Naive thymus-derived CD4-positive, alpha-beta T cell (primary cell): Measurements from ENCODE around the gene NTM. TPM values are rescaled to one million over a fixed set of nuclear protein-coding genes. Genes with fewer than 3 reads are reported as not detected.
A peak's percentile ranks its signal among the peaks of the same experiment; 100 is the strongest.

Experiments
- ATAC-seq: fragments of 150-1000 bp; cut with Tn5 transposase; 2 replicates; pipeline ENCODE4 v1.10.0; 2021; ENCODE audit warnings: mild to moderate bottlenecking, moderate library complexity
- CTCF ChIA-PET: fragments of 350-600 bp; sonication (Branson Sonifier 250); formaldehyde crosslinking; loops from one replicate; lab custom pipeline; 2021; ENCODE audit warnings: antibody characterized with exemption; lab: Charles Lee
- POLR2A ChIA-PET: fragments of 350-600 bp; sonication (Branson Sonifier 250); formaldehyde crosslinking; loops from one replicate; lab custom pipeline; 2021; ENCODE audit warnings: antibody characterized with exemption, inconsistent platforms; lab: Charles Lee
- DNase-seq, 9 donors: peaks; one replicate each; pipeline versions ENCODE4 v3.0.0 to v3.0.0-alpha.2; 2020 to 2022; ENCODE audit warnings: mixed read lengths in 1 of 9
- H3K27ac ChIP-seq: one replicate; pipeline ENCODE4 v1.7.0; 2013; ENCODE audit warnings: mild to moderate bottlenecking, low read depth, low read length, moderate library complexity
- H3K27me3 ChIP-seq, 2 donors: one replicate each; pipeline ENCODE4 v1.7.0; 2013; ENCODE audit warnings: low read length in 2 of 2, mild to moderate bottlenecking in 2 of 2, moderate library complexity in 2 of 2; ENCODE audit not compliant: control insufficient read depth in 2 of 2, insufficient read depth in 2 of 2
- H3K36me3 ChIP-seq, 3 experiments: 1 replicate in 2 of 3; 2 replicates in 1 of 3; pipeline ENCODE4 v1.7.0; 2013; ENCODE audit warnings: low read length in 3 of 3, mild to moderate bottlenecking in 3 of 3, moderate library complexity in 1 of 3; ENCODE audit not compliant: insufficient read depth in 3 of 3, control insufficient read depth in 2 of 3
- H3K4me1 ChIP-seq, 2 donors: one replicate each; pipeline ENCODE4 v1.7.0; 2013; ENCODE audit warnings: low read length in 2 of 2, mild to moderate bottlenecking in 2 of 2, moderate library complexity in 1 of 2; ENCODE audit not compliant: control insufficient read depth in 2 of 2, insufficient read depth in 2 of 2
- H3K4me3 ChIP-seq: 2 replicates; pipeline ENCODE4 v1.7.0; 2013; ENCODE audit warnings: mild to moderate bottlenecking, low read length
- H3K9me3 ChIP-seq, 3 experiments: 1 replicate in 2 of 3; 2 replicates in 1 of 3; pipeline ENCODE4 v1.7.0; 2013; ENCODE audit warnings: low read length in 3 of 3; ENCODE audit not compliant: control insufficient read depth in 2 of 3
- H3K27ac Mint-ChIP-seq, 9 donors: one replicate each; pipeline ENCODE4 v1.8.0; 2020 to 2022; ENCODE audit warnings: mixed read lengths in 9 of 9, mild to moderate bottlenecking in 8 of 9, moderate library complexity in 5 of 9, inconsistent platforms in 2 of 9
- H3K27me3 Mint-ChIP-seq, 5 donors: one replicate each; pipeline ENCODE4 v1.8.0; 2021 to 2022; ENCODE audit warnings: mixed read lengths in 5 of 5, mild to moderate bottlenecking in 1 of 5
- H3K36me3 Mint-ChIP-seq, 5 donors: one replicate each; pipeline ENCODE4 v1.8.0; 2020 to 2022; ENCODE audit warnings: mixed read lengths in 5 of 5, mild to moderate bottlenecking in 3 of 5, inconsistent platforms in 1 of 5
- H3K4me1 Mint-ChIP-seq, 7 donors: one replicate each; pipeline ENCODE4 v1.8.0; 2020 to 2022; ENCODE audit warnings: mixed read lengths in 7 of 7, mild to moderate bottlenecking in 3 of 7, inconsistent platforms in 1 of 7
- H3K4me3 Mint-ChIP-seq, 10 donors: one replicate each; pipeline ENCODE4 v1.8.0; 2020 to 2022; ENCODE audit warnings: mild to moderate bottlenecking in 10 of 10, mixed read lengths in 10 of 10, moderate library complexity in 6 of 10, inconsistent platforms in 2 of 10
- H3K9me3 Mint-ChIP-seq, 11 donors: one replicate each; pipeline ENCODE4 v1.8.0; 2020 to 2022; ENCODE audit warnings: mixed read lengths in 11 of 11, mild to moderate bottlenecking in 4 of 11, inconsistent platforms in 1 of 11, moderate library complexity in 1 of 11
- intact Hi-C, 2 donors: fragments of 100-400 bp; cut with micrococcal nuclease; formaldehyde crosslinking; loops; one replicate each; pipeline ENCODE4 v1.15.1; 2023
- polyA plus RNA-seq, 2 donors: library from polyadenylated mRNA; unstranded; fragments of 300-500 nt; fragmentation: Illumina TruSeq; gene quantifications; one replicate each; pipeline ENCODE4 v1.2.3, GENCODE V29; 2021
- total RNA-seq, 6 experiments: library from RNA in 5 of 6; stranded (reverse) in 5 of 6; gene quantifications; 1 replicate in 5 of 6; 2 replicates in 1 of 6; pipeline ENCODE4 v1.2.3 and lab custom pipeline; 2021 to 2026

Gene NTM
- total and polyA plus RNA-seq, 7 experiments from 2014 or later: not detected

DNA sequence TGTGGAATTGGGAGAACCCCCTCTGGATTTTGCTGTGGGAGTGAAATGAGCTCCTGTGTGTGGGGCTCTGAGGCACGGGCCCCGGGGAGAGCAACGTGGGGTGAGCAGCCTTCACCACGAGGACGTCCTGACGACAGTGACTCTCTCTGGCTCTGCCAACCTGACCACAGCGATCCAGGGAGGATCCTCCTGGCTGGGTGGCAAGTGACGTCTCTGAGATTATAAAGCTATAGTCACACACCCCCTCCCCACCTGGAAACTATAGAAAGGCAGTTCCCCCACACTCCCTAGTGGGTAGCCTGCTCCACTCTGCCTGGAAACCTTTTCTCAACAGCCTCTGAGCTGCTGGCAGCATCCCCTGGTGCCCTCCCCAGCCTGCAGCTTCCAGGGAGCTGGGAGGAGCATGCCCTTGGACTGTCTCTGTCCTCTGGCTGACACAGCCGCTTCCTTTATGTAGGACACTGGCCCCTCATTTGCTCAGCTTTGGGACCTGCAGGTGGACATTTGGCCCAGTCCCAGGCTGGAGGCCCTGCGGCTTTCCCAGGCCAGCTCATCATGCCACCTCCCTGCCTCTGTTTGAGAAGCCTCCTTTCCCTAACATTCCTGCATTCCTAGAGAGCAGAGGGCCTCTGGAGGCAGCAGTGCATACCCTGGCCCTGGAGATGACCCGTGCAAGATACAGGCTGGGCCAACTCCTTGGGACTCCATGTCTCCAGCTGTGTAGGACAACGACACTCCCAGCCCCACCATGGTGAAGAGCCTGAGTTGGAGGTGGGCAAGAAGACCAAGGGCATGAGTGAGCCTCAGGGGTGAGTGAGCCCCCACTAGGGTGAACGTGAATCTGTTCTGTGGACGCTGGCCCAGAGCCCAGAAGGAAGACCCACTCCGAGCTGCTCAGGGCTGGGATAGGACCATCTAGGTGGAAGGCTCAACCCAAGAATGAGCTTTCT lies 314.0 kb downstream of the NTM start:
- no peak overlapping the region for H3K27ac ChIP-seq
- H3K36me3 Mint-ChIP-seq: no peaks in the 10 kb centered on the region
- ChIA-PET CTCF (no interaction called here), POLR2A (no interaction called here)
- H3K9me3 Mint-ChIP-seq: no peaks in the 10 kb centered on the region
- no peaks in the 10 kb centered on the region for H3K27me3 ChIP-seq
- DNase-seq (no peak), ATAC-seq (no peak)
- H3K4me1 ChIP-seq: no peaks in the 10 kb centered on the region
- peaks cover 0 to 23% (median 16%) of the 10 kb centered on the region in 5 donors for H3K27me3 Mint-ChIP-seq
- H3K4me3 ChIP-seq: no peak overlapping the region
- intact Hi-C loops: no loop called here
- no peaks in the 10 kb centered on the region for H3K4me1 Mint-ChIP-seq
- no peak overlapping the region for H3K27ac Mint-ChIP-seq
- no peak overlapping the region for H3K4me3 Mint-ChIP-seq
- no peaks in the 10 kb centered on the region for H3K9me3 ChIP-seq
- H3K36me3 ChIP-seq: no peaks in the 10 kb centered on the region

DNA sequence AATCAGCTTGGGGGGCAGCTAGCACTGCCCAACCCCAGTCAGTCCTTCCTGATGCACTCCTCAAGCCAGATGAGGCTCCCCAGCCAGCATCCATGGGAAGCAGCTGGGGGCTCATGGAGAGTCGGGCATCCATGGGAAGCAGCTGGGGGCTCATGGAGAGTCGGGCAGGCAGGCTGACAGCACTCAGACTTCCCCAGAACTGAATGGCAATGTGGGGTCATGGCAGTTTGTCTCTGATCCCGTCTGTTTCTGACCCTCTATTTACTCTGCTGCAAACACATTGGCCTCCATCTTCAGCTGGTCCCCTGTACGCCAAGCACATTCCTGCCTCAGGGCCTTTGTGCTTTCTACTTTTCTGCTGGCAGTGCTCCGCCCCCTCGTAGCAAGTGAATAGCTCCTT lies 314.8 kb downstream of the NTM start:
- H3K4me1 Mint-ChIP-seq: no peaks in the 10 kb centered on the region
- Histone ChIP-seq H3K27ac (no peak overlapping the region), H3K9me3 (no peaks in the 10 kb centered on the region), H3K4me3 (no peak overlapping the region), H3K36me3 (no peaks in the 10 kb centered on the region), H3K27me3 (no peaks in the 10 kb centered on the region), H3K4me1 (no peaks in the 10 kb centered on the region)
- ATAC-seq (no peak), DNase-seq (no peak)
- no peak overlapping the region for H3K27ac Mint-ChIP-seq
- no peak overlapping the region for H3K4me3 Mint-ChIP-seq
- H3K36me3 Mint-ChIP-seq: no peaks in the 10 kb centered on the region
- H3K27me3 Mint-ChIP-seq: peaks cover 0 to 29% (median 21%) of the 10 kb centered on the region in 5 donors
- ChIA-PET POLR2A (no interaction called here), CTCF (no interaction called here)
- H3K9me3 Mint-ChIP-seq: peaks cover 0 to 4% (median 0%) of the 10 kb centered on the region in 11 donors
- intact Hi-C loops: no loop called here

DNA sequence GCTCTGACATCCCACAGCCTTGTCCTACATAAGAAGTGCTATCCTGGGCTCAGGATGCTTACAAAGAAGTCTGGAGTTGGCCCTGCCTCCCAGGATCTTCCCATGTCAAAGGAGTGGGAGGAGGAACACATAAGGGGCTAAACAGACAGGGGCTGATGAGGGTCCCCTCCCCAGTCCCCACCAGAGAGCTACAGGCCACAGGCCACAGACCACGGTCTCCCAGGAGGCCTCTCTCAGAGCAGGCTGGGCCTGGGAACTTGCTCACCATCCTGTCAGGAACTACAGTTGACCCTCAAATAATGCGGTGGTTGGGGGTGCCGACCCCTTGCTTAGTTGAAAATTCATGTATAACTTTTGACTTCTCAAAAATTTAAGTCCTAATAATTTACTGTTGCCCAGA lies 315.5 kb downstream of the NTM start:
- ATAC-seq: no peak
- Histone ChIP-seq H3K4me1 (no peaks in the 10 kb centered on the region), H3K27me3 (no peaks in the 10 kb centered on the region), H3K9me3 (no peaks in the 10 kb centered on the region), H3K27ac (no peak overlapping the region), H3K36me3 (no peaks in the 10 kb centered on the region), H3K4me3 (no peak overlapping the region)
- Mint-ChIP-seq H3K27me3 (peaks cover 0 to 35% (median 21%) of the 10 kb centered on the region in 5 donors), H3K4me3 (no peak overlapping the region), H3K27ac (no peak overlapping the region), H3K36me3 (no peaks in the 10 kb centered on the region), H3K4me1 (peaks cover 0 to 3% (median 0%) of the 10 kb centered on the region in 7 donors), H3K9me3 (peaks cover 0 to 4% (median 0%) of the 10 kb centered on the region in 11 donors)
- CTCF ChIA-PET: no interaction called here
- POLR2A ChIA-PET: no interaction called here
- DNase-seq: no peak
- intact Hi-C loops: no loop called here

DNA sequence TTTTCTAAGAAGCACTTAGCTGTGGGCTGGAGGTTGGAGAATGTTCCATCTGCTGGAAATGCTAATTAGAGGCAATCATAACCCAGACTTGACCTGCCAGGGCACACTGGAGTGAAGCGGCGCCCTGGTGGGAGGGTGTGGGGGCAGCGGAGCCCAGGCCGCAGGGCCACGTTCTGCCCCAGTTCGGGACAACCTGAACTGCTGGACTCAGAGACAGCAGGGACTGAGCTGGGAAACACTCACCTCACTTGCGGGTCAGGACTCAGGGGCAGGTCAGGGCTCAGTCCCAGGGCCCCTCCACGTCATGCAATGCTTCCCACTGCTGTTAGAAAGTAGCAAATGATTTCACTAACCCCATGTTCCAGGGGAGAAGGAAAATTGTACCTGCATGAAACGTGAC lies 316.4 kb downstream of the NTM start:
- no peaks in the 10 kb centered on the region for H3K36me3 ChIP-seq
- H3K27ac Mint-ChIP-seq: no peak overlapping the region
- CTCF ChIA-PET: no interaction called here
- intact Hi-C loops: no loop called here
- DNase-seq: no peak
- no peak for ATAC-seq
- H3K36me3 Mint-ChIP-seq: no peaks in the 10 kb centered on the region
- H3K4me1 Mint-ChIP-seq: peaks cover 0 to 5% (median 0%) of the 10 kb centered on the region in 7 donors
- H3K27ac ChIP-seq: no peak overlapping the region
- H3K9me3 Mint-ChIP-seq: peaks cover 0 to 4% (median 0%) of the 10 kb centered on the region in 11 donors
- H3K4me3 Mint-ChIP-seq: no peak overlapping the region
- POLR2A ChIA-PET: no interaction called here
- peaks cover 0 to 35% (median 25%) of the 10 kb centered on the region in 5 donors for H3K27me3 Mint-ChIP-seq
- no peaks in the 10 kb centered on the region for H3K27me3 ChIP-seq
- H3K9me3 ChIP-seq: no peaks in the 10 kb centered on the region
- no peaks in the 10 kb centered on the region for H3K4me1 ChIP-seq
- no peak overlapping the region for H3K4me3 ChIP-seq

DNA sequence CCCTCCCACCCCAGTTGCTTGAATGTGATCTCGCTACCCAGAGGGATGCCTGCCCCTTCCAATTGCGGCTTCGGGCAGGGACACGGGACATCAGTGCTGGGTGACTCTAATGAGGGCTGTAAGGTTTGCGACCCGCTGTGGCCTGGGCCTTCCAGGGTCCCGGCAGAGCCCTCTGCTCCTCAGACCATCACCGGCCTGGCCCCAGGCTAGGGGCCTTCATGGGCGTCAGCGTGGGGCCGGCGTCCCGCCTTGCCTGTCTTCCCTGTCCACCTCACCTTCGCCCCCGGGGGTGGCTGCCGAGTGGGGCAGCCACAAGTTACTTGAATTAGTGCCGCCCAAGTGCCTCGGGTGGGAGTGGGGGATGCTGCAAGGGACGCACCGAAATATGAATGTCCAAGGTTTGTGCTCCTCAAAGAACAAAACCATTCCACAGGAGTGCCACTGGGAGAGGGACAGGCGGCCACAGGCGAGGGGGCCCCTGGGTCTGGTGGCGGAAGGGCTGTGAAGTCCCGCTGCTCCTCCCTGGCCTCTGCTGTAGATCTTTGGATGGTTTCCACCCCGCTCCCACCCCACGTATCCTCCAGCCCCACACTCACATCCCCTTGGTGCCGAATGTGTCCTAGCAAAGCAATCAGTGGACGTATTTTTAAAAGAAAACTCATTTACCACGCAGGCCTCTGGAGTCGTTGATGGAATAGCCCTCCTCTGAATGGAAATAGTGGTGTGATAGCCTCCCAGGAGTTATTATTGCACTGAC lies 317.1 kb downstream of the NTM start:
- Mint-ChIP-seq H3K4me3 (no peak overlapping the region), H3K27me3 (peaks cover 2 to 35% (median 28%) of the 10 kb centered on the region in 5 donors), H3K9me3 (peaks cover 0 to 4% (median 0%) of the 10 kb centered on the region in 11 donors), H3K27ac (no peak overlapping the region), H3K36me3 (no peaks in the 10 kb centered on the region), H3K4me1 (peaks cover 0 to 5% (median 0%) of the 10 kb centered on the region in 7 donors)
- Histone ChIP-seq H3K9me3 (no peaks in the 10 kb centered on the region), H3K36me3 (no peaks in the 10 kb centered on the region), H3K27me3 (no peaks in the 10 kb centered on the region), H3K4me1 (no peaks in the 10 kb centered on the region), H3K27ac (no peak overlapping the region), H3K4me3 (no peak overlapping the region)
- ChIA-PET POLR2A (no interaction called here), CTCF (no interaction called here)
- intact Hi-C loops: no loop called here
- no peak for DNase-seq
- ATAC-seq: no peak

DNA sequence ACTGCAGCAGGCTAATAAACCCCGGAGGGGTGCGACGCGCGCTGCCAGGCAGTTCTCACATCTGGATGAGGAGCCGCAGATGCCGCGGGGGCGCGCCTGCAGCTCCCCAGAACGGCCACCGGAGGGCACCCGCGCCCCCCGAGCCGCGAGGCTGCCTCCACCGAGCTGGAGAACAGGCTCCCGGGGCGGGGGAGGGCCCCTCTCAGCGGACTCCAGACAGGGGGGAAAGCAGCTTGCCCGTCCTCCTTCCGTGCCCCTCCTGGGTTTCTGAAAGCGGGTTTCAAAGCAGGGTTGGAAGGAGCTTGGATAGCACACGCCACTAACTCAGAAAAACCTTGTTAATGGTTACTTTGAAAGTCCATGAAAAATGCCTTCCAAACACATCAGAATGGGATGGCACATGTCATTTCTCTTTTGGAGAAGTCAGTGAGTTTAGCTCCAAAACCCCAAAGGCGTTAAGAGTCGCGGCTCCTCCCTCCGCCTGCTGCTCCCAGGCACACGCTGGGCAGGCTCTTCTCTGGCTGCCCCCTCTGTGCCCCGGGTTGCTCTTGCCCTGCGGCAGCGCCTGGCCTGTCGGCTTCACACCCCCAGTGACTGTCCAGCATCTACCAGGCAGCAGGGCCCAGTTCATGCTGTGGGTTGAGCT lies 317.8 kb downstream of the NTM start:
- Histone ChIP-seq H3K36me3 (no peaks in the 10 kb centered on the region), H3K4me1 (no peaks in the 10 kb centered on the region), H3K9me3 (no peaks in the 10 kb centered on the region), H3K27me3 (no peaks in the 10 kb centered on the region), H3K4me3 (no peak overlapping the region), H3K27ac (no peak overlapping the region)
- Mint-ChIP-seq H3K4me3 (no peak overlapping the region), H3K4me1 (peaks cover 0 to 5% (median 0%) of the 10 kb centered on the region in 7 donors), H3K36me3 (no peaks in the 10 kb centered on the region), H3K9me3 (peaks cover 0 to 4% (median 0%) of the 10 kb centered on the region in 11 donors), H3K27ac (no peak overlapping the region), H3K27me3 (peaks cover 2 to 32% (median 28%) of the 10 kb centered on the region in 5 donors)
- DNase-seq: peak in 1 of 9 donors; percentile 63
- intact Hi-C loops: no loop called here
- POLR2A ChIA-PET: no interaction called here
- CTCF ChIA-PET: no interaction called here
- ATAC-seq: peak; percentile 51
